HUES6 (cell line): ENCODE measurements around the gene ALDH5A1.

ENCODE experiments used
- H3K27ac ChIP-seq: 2 replicates; pipeline ENCODE4 v1.7.0; 2013; ENCODE audit warnings: low read depth, mild to moderate bottlenecking, low read length, inconsistent platforms
- H3K27me3 ChIP-seq: 2 replicates; pipeline ENCODE4 v1.6.1; 2013; ENCODE audit warnings: low read length; ENCODE audit not compliant: control insufficient read depth, insufficient read depth
- H3K36me3 ChIP-seq: 2 replicates; pipeline ENCODE4 v1.6.1; 2013; ENCODE audit warnings: low read length; ENCODE audit not compliant: control insufficient read depth, insufficient read depth
- H3K4me1 ChIP-seq: 2 replicates; pipeline ENCODE4 v1.6.1; 2013; ENCODE audit warnings: low read length; ENCODE audit not compliant: control insufficient read depth, insufficient read depth
- H3K4me3 ChIP-seq: 2 replicates; pipeline ENCODE4 v1.5.1; 2013; ENCODE audit warnings: low read depth, low read length
- H3K9ac ChIP-seq: one replicate; pipeline ENCODE4 v1.6.1; 2013; ENCODE audit warnings: mild to moderate bottlenecking, low read length
- H3K9me3 ChIP-seq: 2 replicates; pipeline ENCODE4 v1.6.1; 2013; ENCODE audit warnings: low read depth, low read length; ENCODE audit not compliant: control insufficient read depth, insufficient read depth

ALDH5A1 gene

DNA sequence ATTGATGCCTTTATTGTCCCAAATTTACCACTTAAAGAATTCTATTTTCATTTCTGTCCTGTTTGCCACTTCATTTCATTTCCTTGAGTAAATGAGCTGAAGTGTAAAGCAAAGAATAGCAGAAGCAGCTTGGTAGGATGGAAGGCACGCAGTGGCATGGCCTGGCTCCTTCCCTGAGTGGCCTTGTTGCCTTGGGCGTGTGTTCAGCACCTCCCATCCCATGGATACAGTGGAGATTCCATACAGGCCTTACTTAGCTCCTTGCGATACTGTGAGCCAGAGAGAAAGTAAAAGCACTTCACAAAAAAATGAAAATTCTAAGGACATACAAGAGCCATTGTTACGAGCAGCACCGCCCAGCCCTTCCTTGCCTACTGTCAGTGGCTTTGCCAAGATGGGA is 39.6 kb downstream of the ALDH5A1 start:
- H3K9me3 ChIP-seq: no peaks in the 10 kb centered on the region
- H3K36me3 ChIP-seq: no peaks in the 10 kb centered on the region
- H3K4me1 ChIP-seq: no peaks in the 10 kb centered on the region
- H3K27me3 ChIP-seq: no peaks in the 10 kb centered on the region
- H3K4me3 ChIP-seq: no peak overlapping the region
- no peak overlapping the region for H3K27ac ChIP-seq
- H3K9ac ChIP-seq: no peak overlapping the region

GRCh38 chr6:24535210-24535609 is 40.4 kb downstream of the ALDH5A1 start:
- Histone ChIP-seq H3K36me3 (no peaks in the 10 kb centered on the region), H3K9me3 (no peaks in the 10 kb centered on the region), H3K4me3 (no peak overlapping the region), H3K27me3 (no peaks in the 10 kb centered on the region), H3K4me1 (no peaks in the 10 kb centered on the region), H3K27ac (no peak overlapping the region), H3K9ac (no peak overlapping the region)

DNA sequence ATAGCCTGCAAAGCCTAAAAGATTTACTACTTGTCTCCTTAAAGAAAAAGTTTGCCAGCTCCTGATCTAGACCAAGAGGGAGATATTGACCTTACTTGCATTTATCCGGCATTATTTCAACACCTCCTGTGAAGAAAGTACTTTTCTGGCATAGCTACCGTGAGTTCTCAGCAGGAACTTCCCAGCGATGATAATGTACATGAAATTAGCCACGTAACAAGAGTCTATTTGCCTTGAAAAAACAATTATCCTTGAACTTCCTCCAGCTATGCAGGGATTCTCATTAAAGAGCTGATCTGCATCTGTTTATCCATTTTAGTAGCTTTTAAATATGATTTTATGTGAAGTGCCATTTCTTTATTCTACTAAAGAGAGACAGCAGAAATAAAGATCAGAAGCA is 41.7 kb downstream of the ALDH5A1 start:
- Histone ChIP-seq H3K9ac (no peak overlapping the region), H3K9me3 (no peaks in the 10 kb centered on the region), H3K27me3 (no peaks in the 10 kb centered on the region), H3K27ac (no peak overlapping the region), H3K36me3 (no peaks in the 10 kb centered on the region), H3K4me1 (no peaks in the 10 kb centered on the region), H3K4me3 (no peak overlapping the region)

DNA sequence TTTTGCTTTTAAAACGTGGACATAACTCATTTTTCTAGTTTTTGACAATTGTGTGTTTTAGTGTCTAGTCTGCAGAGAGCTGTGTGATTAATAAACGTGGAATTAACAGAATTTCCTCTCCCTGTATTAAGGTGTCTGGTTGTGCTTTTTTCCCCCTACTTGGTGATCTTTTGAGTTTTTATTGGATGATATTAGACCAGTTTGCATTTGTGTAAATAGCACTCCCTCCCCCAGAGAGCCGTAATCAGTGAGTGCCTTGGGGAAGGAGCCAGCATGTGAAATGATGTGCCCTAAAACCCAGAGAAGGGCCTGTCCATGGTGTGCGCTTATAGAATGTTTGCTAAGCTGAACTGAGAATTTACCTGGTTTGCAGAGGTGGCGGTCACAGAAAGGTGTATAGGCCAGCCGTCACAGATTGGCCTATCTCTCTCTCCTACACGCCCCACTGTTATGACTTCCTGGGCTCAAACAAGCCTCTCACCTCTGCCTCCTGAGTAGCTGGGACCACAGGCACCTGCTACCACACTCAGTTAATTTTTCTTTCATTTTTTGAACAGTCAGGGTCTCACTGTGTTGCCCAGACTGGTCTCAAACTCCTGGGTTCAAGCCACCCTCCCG is 42.4 kb downstream of the ALDH5A1 start:
- H3K27me3 ChIP-seq: no peaks in the 10 kb centered on the region
- no peak overlapping the region for H3K4me3 ChIP-seq
- no peaks in the 10 kb centered on the region for H3K4me1 ChIP-seq
- no peak overlapping the region for H3K27ac ChIP-seq
- H3K9me3 ChIP-seq: no peaks in the 10 kb centered on the region
- no peaks in the 10 kb centered on the region for H3K36me3 ChIP-seq
- no peak overlapping the region for H3K9ac ChIP-seq

- Histone ChIP-seq H3K27ac (no peak overlapping the region), H3K9ac (no peak overlapping the region), H3K4me3 (no peak overlapping the region), H3K9me3 (no peaks in the 10 kb centered on the region), H3K4me1 (no peaks in the 10 kb centered on the region), H3K27me3 (no peaks in the 10 kb centered on the region), H3K36me3 (no peaks in the 10 kb centered on the region)
These were observed 43.1 kb downstream of the ALDH5A1 start for GRCh38 chr6:24537771-24538385.

DNA sequence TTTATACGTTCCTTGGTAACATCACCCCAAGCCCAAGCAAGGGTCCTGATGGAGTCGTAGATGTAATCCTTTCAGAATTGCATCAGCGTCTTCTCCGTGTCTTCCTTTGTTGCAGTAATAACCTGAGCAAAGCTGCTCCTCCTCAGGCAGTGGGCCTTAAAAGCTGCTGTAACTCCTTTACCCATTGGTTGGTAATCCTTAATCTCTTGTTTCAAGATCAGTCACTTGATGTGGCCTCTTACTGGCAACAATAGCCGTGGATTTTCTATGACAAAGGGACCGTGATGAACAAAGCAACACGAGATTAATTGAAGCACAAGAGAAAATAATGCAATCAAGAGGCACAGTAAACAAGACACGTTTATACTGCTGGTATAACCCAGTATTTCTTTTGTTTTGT is 44.6 kb downstream of the ALDH5A1 start:
- H3K9ac ChIP-seq: no peak overlapping the region
- H3K27me3 ChIP-seq: no peaks in the 10 kb centered on the region
- H3K27ac ChIP-seq: no peak overlapping the region
- no peaks in the 10 kb centered on the region for H3K9me3 ChIP-seq
- no peaks in the 10 kb centered on the region for H3K36me3 ChIP-seq
- no peaks in the 10 kb centered on the region for H3K4me1 ChIP-seq
- no peak overlapping the region for H3K4me3 ChIP-seq

- Histone ChIP-seq H3K9me3 (no peaks in the 10 kb centered on the region), H3K9ac (no peak overlapping the region), H3K27ac (no peak overlapping the region), H3K4me1 (no peaks in the 10 kb centered on the region), H3K36me3 (no peaks in the 10 kb centered on the region), H3K27me3 (no peaks in the 10 kb centered on the region), H3K4me3 (no peak overlapping the region)
These were observed 45.4 kb downstream of the ALDH5A1 start for GRCh38 chr6:24540197-24540596.

GRCh38 chr6:24543683-24544082 is 48.9 kb downstream of the ALDH5A1 start:
- no peak overlapping the region for H3K9ac ChIP-seq

GRCh38 chr6:24545183-24545582 is 50.4 kb downstream of the ALDH5A1 start:
- H3K27ac ChIP-seq: no peak overlapping the region
- H3K4me1 ChIP-seq: peaks cover 6% of the 10 kb centered on the region; the same call in 1 of the 2 replicates
- H3K27me3 ChIP-seq: no peaks in the 10 kb centered on the region
- H3K4me3 ChIP-seq: no peak overlapping the region
- H3K9me3 ChIP-seq: no peaks in the 10 kb centered on the region
- H3K36me3 ChIP-seq: no peaks in the 10 kb centered on the region
- no peak overlapping the region for H3K9ac ChIP-seq

More at GRCh38 chr6:24543683-24544082, 48.9 kb downstream of the ALDH5A1 start:
- Histone ChIP-seq H3K27me3 (no peaks in the 10 kb centered on the region), H3K9me3 (no peaks in the 10 kb centered on the region), H3K4me3 (no peak overlapping the region), H3K4me1 (peaks cover 6% of the 10 kb centered on the region; the same call in 1 of the 2 replicates), H3K36me3 (no peaks in the 10 kb centered on the region), H3K27ac (no peak overlapping the region)

DNA sequence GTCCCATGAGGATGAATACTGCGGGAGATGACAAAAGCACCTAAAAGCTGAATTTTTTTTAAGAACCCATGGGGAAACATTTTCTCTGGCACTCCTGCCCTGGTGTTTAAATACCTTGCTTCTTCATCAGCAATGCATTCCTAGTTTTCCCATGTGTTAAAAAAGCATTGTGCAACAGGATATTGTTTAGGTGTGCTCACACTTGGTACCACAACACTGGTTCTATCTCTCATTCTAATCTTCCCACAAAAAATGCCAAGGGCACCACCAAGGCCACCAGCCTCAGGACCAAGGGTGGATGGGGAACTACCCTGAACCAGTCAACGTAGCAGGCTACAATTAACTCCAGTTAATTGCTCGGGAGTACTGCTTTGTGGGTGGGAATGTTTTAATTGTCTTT is 50.9 kb downstream of the ALDH5A1 start:
- Histone ChIP-seq H3K27ac (no peak overlapping the region), H3K27me3 (no peaks in the 10 kb centered on the region), H3K9ac (no peak overlapping the region), H3K36me3 (no peaks in the 10 kb centered on the region), H3K4me3 (no peak overlapping the region), H3K4me1 (peaks cover 6% of the 10 kb centered on the region; the same call in 1 of the 2 replicates), H3K9me3 (no peaks in the 10 kb centered on the region)

GRCh38 chr6:24546439-24546838 is 51.7 kb downstream of the ALDH5A1 start:
- no peaks in the 10 kb centered on the region for H3K36me3 ChIP-seq
- H3K9ac ChIP-seq: no peak overlapping the region
- H3K9me3 ChIP-seq: no peaks in the 10 kb centered on the region
- no peak overlapping the region for H3K27ac ChIP-seq
- H3K27me3 ChIP-seq: no peaks in the 10 kb centered on the region
- no peak overlapping the region for H3K4me3 ChIP-seq
- H3K4me1 ChIP-seq: peaks cover 6% of the 10 kb centered on the region; the same call in 1 of the 2 replicates
